ENCODE measurements around the gene TEF.
"Not testable (repeated sequence)": the region's sequence is repeated elsewhere in the genome, so short reads cannot be mapped to it uniquely, and the experiment has no call there.

Gene TEF

GRCh38 chr22:41406410-41406809 is 24.7 kb downstream of the TEF start:
- in situ Hi-C loops (cut with HindIII; ENCODE audit: low pct_ligation_motif_present, low pct_unique_long_range_greater_than_20kb, low sequenced_read_pairs) = no loop called here
- no peak for DNase-seq

- in situ Hi-C loops (cut with HindIII; ENCODE audit: low pct_ligation_motif_present, low pct_unique_long_range_greater_than_20kb, low sequenced_read_pairs) = no loop called here
- no peak for DNase-seq
Measured at GRCh38 chr22:41407433-41407832, 25.7 kb downstream of the TEF start.

- in situ Hi-C loops (cut with HindIII; ENCODE audit: low pct_ligation_motif_present, low pct_unique_long_range_greater_than_20kb, low sequenced_read_pairs) = no loop called here
- DNase-seq = no peak
Measured at GRCh38 chr22:41408665-41409064, 26.9 kb downstream of the TEF start.

- in situ Hi-C loops (cut with HindIII; ENCODE audit: low pct_ligation_motif_present, low pct_unique_long_range_greater_than_20kb, low sequenced_read_pairs) = no loop called here
- no peak for DNase-seq
Measured at GRCh38 chr22:41410311-41410751, 28.6 kb downstream of the TEF start.

GRCh38 chr22:41411021-41411851 is 29.5 kb downstream of the TEF start:
- DNase-seq = no peak
- in situ Hi-C loops (cut with HindIII; ENCODE audit: low pct_ligation_motif_present, low pct_unique_long_range_greater_than_20kb, low sequenced_read_pairs) = no loop called here

GRCh38 chr22:41415554-41415953 is 33.8 kb downstream of the TEF start:
- in situ Hi-C loops (cut with HindIII; ENCODE audit: low pct_ligation_motif_present, low pct_unique_long_range_greater_than_20kb, low sequenced_read_pairs) = no loop called here
- no peak for DNase-seq

GRCh38 chr22:41417622-41418390 is 36.1 kb downstream of the TEF start:
- in situ Hi-C loops (cut with HindIII; ENCODE audit: low pct_ligation_motif_present, low pct_unique_long_range_greater_than_20kb, low sequenced_read_pairs) = no loop called here
- no peak for DNase-seq

GRCh38 chr22:41418717-41419116 is 37.0 kb downstream of the TEF start:
- DNase-seq = no peak
- in situ Hi-C loops (cut with HindIII; ENCODE audit: low pct_ligation_motif_present, low pct_unique_long_range_greater_than_20kb, low sequenced_read_pairs) = no loop called here

GRCh38 chr22:41425660-41426365 is 44.1 kb downstream of the TEF start:
- in situ Hi-C loops (cut with HindIII; ENCODE audit: low pct_ligation_motif_present, low pct_unique_long_range_greater_than_20kb, low sequenced_read_pairs) = no loop called here
- no peak for DNase-seq

GRCh38 chr22:41429232-41429950 is 47.6 kb downstream of the TEF start:
- no peak for DNase-seq
- in situ Hi-C loops (cut with HindIII; ENCODE audit: low pct_ligation_motif_present, low pct_unique_long_range_greater_than_20kb, low sequenced_read_pairs) = no loop called here

GRCh38 chr22:41429951-41430332 is 48.2 kb downstream of the TEF start:
- no peak for DNase-seq
- in situ Hi-C loops (cut with HindIII; ENCODE audit: low pct_ligation_motif_present, low pct_unique_long_range_greater_than_20kb, low sequenced_read_pairs) = no loop called here

GRCh38 chr22:41431656-41432055 is 49.9 kb downstream of the TEF start:
- in situ Hi-C loops (cut with HindIII; ENCODE audit: low pct_ligation_motif_present, low pct_unique_long_range_greater_than_20kb, low sequenced_read_pairs) = no loop called here
- no peak for DNase-seq

GRCh38 chr22:41433480-41433879 is 51.7 kb downstream of the TEF start:
- DNase-seq; in situ Hi-C loops (cut with HindIII; ENCODE audit: low pct_ligation_motif_present, low pct_unique_long_range_greater_than_20kb, low sequenced_read_pairs): not testable (repeated sequence)

- in situ Hi-C loops (cut with HindIII; ENCODE audit: low pct_ligation_motif_present, low pct_unique_long_range_greater_than_20kb, low sequenced_read_pairs); DNase-seq: not testable (repeated sequence)
Measured at GRCh38 chr22:41434361-41435003, 52.7 kb downstream of the TEF start.

- DNase-seq = no peak
- in situ Hi-C loops (cut with HindIII; ENCODE audit: low pct_ligation_motif_present, low pct_unique_long_range_greater_than_20kb, low sequenced_read_pairs) = no loop called here
Measured at GRCh38 chr22:41435560-41435959, 53.8 kb downstream of the TEF start.

- in situ Hi-C loops (cut with HindIII; ENCODE audit: low pct_ligation_motif_present, low pct_unique_long_range_greater_than_20kb, low sequenced_read_pairs) = no loop called here
- DNase-seq = no peak
Measured at GRCh38 chr22:41436322-41437113, 54.8 kb downstream of the TEF start.

- in situ Hi-C loops (cut with HindIII; ENCODE audit: low pct_ligation_motif_present, low pct_unique_long_range_greater_than_20kb, low sequenced_read_pairs) = no loop called here
Measured at GRCh38 chr22:41437198-41437597, 55.5 kb downstream of the TEF start.

More at GRCh38 chr22:41437198-41437597, 55.5 kb downstream of the TEF start:
- no peak for DNase-seq
